HG02884 (cell line): ENCODE data around the gene USP32.
"Not testable (repeated sequence)": the region's sequence is repeated elsewhere in the genome, so short reads cannot be mapped to it uniquely, and the experiment has no call there.

ENCODE experiments used
- ATAC-seq: cut with Tn5 transposase; IDR thresholded peaks from one replicate; pipeline ENCODE4 v1.9.1; 2021; ENCODE audit warnings: mild to moderate bottlenecking, moderate library complexity; ENCODE audit not compliant: unreplicated experiment

USP32 gene

GRCh38 chr17:60392042-60392844 lies at the start of gene USP32:
Gene USP32, minus strand, starts transcription at chr17:60392133. Its CDS starts 194 bp downstream, at chr17:60391939.
- peak; percentile 82 for ATAC-seq

- ATAC-seq = no peak
Measured at GRCh38 chr17:60439501-60439900, 47.6 kb upstream of the USP32 start.

GRCh38 chr17:60436676-60437075 lies 44.7 kb upstream of the USP32 start:
- no peak for ATAC-seq

GRCh38 chr17:60435244-60436167 lies 43.6 kb upstream of the USP32 start:
- no peak for ATAC-seq

GRCh38 chr17:60433021-60433997 lies 41.4 kb upstream of the USP32 start:
- not testable (repeated sequence) for ATAC-seq

GRCh38 chr17:60430561-60430960 lies 38.6 kb upstream of the USP32 start:
- not testable (repeated sequence) for ATAC-seq

- not testable (repeated sequence) for ATAC-seq
Measured at GRCh38 chr17:60428491-60428890, 36.6 kb upstream of the USP32 start.

GRCh38 chr17:60426596-60426995 lies 34.7 kb upstream of the USP32 start:
- no peak for ATAC-seq

GRCh38 chr17:60425626-60426025 lies 33.7 kb upstream of the USP32 start:
- no peak for ATAC-seq

- no peak for ATAC-seq
Measured at GRCh38 chr17:60423865-60424264, 31.9 kb upstream of the USP32 start.

- ATAC-seq = no peak
Measured at GRCh38 chr17:60422162-60422665, 30.3 kb upstream of the USP32 start, which contains the start of gene CHCT1. Gene CHCT1, plus strand, starts transcription at chr17:60422489. Its CDS starts 104 bp downstream, at chr17:60422593.

GRCh38 chr17:60421273-60422161 lies 29.6 kb upstream of the USP32 start:
- peak; percentile 87 for ATAC-seq

GRCh38 chr17:60419875-60420274 lies 27.9 kb upstream of the USP32 start:
- ATAC-seq = not testable (repeated sequence)

- not testable (repeated sequence) for ATAC-seq
Measured at GRCh38 chr17:60419003-60419402, 27.1 kb upstream of the USP32 start.

GRCh38 chr17:60416368-60416925 lies 24.5 kb upstream of the USP32 start:
- no peak for ATAC-seq

GRCh38 chr17:60415146-60415545 lies 23.2 kb upstream of the USP32 start:
- ATAC-seq = no peak

GRCh38 chr17:60412701-60413100 lies 20.8 kb upstream of the USP32 start:
- no peak for ATAC-seq

GRCh38 chr17:60410001-60410400 lies 18.1 kb upstream of the USP32 start:
- ATAC-seq = no peak

GRCh38 chr17:60406887-60407286 lies 15.0 kb upstream of the USP32 start:
- no peak for ATAC-seq
